Measurements from ENCODE around the gene PDE8B.

DNA sequence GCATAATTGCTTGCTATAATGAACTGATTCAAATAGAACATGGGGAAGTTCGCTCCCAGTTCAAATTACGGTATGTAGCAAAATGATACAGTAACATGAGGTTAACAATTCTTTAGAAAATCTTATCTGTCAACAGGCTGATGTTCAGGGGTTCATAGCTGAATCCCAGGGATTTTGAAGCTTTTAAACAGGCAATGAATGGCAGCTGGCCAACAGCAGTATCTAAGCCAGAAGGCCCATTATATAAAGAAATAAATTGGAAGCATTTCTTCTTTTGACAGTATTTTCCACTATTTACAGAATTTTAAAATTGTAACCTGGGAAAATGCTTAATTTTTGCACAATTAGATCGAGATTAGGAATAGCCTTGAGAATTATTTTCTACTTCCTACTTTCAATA, 126.8 kb downstream of the PDE8B start:
- TF ChIP-seq POLR2A (IDR thresholded peaks at IDR 0.05; ENCODE audit: borderline replicate concordance, extremely low read depth, insufficient read depth, insufficient read length) = no peak
- TF ChIP-seq, protein P1, sequence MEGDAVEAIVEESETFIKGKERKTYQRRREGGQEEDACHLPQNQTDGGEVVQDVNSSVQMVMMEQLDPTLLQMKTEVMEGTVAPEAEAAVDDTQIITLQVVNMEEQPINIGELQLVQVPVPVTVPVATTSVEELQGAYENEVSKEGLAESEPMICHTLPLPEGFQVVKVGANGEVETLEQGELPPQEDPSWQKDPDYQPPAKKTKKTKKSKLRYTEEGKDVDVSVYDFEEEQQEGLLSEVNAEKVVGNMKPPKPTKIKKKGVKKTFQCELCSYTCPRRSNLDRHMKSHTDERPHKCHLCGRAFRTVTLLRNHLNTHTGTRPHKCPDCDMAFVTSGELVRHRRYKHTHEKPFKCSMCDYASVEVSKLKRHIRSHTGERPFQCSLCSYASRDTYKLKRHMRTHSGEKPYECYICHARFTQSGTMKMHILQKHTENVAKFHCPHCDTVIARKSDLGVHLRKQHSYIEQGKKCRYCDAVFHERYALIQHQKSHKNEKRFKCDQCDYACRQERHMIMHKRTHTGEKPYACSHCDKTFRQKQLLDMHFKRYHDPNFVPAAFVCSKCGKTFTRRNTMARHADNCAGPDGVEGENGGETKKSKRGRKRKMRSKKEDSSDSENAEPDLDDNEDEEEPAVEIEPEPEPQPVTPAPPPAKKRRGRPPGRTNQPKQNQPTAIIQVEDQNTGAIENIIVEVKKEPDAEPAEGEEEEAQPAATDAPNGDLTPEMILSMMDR (IDR thresholded peaks at IDR 0.05 in 2 of 3, conservative IDR thresholded peaks at IDR 0.05 in 1 of 3; ENCODE audit: borderline replicate concordance in 1 of 3, insufficient read depth in 1 of 3, low read depth in 2 of 3, low read length in 2 of 3) = no peak
- TF ChIP-seq, protein P2, sequence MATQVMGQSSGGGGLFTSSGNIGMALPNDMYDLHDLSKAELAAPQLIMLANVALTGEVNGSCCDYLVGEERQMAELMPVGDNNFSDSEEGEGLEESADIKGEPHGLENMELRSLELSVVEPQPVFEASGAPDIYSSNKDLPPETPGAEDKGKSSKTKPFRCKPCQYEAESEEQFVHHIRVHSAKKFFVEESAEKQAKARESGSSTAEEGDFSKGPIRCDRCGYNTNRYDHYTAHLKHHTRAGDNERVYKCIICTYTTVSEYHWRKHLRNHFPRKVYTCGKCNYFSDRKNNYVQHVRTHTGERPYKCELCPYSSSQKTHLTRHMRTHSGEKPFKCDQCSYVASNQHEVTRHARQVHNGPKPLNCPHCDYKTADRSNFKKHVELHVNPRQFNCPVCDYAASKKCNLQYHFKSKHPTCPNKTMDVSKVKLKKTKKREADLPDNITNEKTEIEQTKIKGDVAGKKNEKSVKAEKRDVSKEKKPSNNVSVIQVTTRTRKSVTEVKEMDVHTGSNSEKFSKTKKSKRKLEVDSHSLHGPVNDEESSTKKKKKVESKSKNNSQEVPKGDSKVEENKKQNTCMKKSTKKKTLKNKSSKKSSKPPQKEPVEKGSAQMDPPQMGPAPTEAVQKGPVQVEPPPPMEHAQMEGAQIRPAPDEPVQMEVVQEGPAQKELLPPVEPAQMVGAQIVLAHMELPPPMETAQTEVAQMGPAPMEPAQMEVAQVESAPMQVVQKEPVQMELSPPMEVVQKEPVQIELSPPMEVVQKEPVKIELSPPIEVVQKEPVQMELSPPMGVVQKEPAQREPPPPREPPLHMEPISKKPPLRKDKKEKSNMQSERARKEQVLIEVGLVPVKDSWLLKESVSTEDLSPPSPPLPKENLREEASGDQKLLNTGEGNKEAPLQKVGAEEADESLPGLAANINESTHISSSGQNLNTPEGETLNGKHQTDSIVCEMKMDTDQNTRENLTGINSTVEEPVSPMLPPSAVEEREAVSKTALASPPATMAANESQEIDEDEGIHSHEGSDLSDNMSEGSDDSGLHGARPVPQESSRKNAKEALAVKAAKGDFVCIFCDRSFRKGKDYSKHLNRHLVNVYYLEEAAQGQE (IDR thresholded peaks at IDR 0.05; ENCODE audit: low read depth) = no peak
- TF ChIP-seq RAD21 (IDR thresholded peaks at IDR 0.05; ENCODE audit: low read depth) = no peak
- TF ChIP-seq, protein P3, sequence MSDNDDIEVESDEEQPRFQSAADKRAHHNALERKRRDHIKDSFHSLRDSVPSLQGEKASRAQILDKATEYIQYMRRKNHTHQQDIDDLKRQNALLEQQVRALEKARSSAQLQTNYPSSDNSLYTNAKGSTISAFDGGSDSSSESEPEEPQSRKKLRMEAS (IDR thresholded peaks at IDR 0.05) = no peak
- no peak for TF ChIP-seq YY1 (IDR thresholded peaks at IDR 0.05; ENCODE audit: extremely low read depth, insufficient replicate concordance, low read depth, low read length)
- TF ChIP-seq, protein P4, sequence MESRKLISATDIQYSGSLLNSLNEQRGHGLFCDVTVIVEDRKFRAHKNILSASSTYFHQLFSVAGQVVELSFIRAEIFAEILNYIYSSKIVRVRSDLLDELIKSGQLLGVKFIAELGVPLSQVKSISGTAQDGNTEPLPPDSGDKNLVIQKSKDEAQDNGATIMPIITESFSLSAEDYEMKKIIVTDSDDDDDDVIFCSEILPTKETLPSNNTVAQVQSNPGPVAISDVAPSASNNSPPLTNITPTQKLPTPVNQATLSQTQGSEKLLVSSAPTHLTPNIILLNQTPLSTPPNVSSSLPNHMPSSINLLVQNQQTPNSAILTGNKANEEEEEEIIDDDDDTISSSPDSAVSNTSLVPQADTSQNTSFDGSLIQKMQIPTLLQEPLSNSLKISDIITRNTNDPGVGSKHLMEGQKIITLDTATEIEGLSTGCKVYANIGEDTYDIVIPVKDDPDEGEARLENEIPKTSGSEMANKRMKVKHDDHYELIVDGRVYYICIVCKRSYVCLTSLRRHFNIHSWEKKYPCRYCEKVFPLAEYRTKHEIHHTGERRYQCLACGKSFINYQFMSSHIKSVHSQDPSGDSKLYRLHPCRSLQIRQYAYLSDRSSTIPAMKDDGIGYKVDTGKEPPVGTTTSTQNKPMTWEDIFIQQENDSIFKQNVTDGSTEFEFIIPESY (IDR thresholded peaks at IDR 0.05; ENCODE audit: extremely low read depth, insufficient replicate concordance, low read length) = no peak
- no peak for TF ChIP-seq SRF (IDR thresholded peaks at IDR 0.05; ENCODE audit: low read depth)

All from HCT116 (cell line).